Erythroblast (primary cell): ENCODE measurements around the gene PVALB.

Experiments used
- DNase-seq, 2 experiments: peaks; one replicate each; lab custom pipeline; 2025; lab: John Stamatoyannopoulos, UW
- GATA1 ChIP-seq: IDR thresholded peaks from 2 replicates; pipeline ENCODE4 v1.6.1; 2011; ENCODE audit warnings: low read depth, mild to moderate bottlenecking, control low read depth, low read length, moderate library complexity
- POLR2A ChIP-seq: IDR thresholded peaks from 2 replicates; pipeline ENCODE4 v1.6.1; 2011; ENCODE audit warnings: mild to moderate bottlenecking, low read length

PVALB gene

GRCh38 chr22:36790648-36791047, 26.2 kb downstream of the PVALB start:
- DNase-seq: peak; percentile 26 to 64
- TF ChIP-seq POLR2A (no peak), GATA1 (no peak)

- TF ChIP-seq POLR2A: no peak
- no peak for TF ChIP-seq GATA1
- DNase-seq: no peak
Observed at GRCh38 chr22:36787204-36787988, 29.4 kb downstream of the PVALB start.

GRCh38 chr22:36783743-36784142, 33.1 kb downstream of the PVALB start:
- no peak for DNase-seq
- TF ChIP-seq POLR2A: no peak
- TF ChIP-seq GATA1: no peak

- TF ChIP-seq POLR2A: no peak
- TF ChIP-seq GATA1: no peak
Observed at GRCh38 chr22:36781656-36782627, 34.9 kb downstream of the PVALB start.

GRCh38 chr22:36778020-36778419, 38.8 kb downstream of the PVALB start:
- TF ChIP-seq POLR2A: no peak
- no peak for TF ChIP-seq GATA1
- DNase-seq: no peak

More at GRCh38 chr22:36781656-36782627, 34.9 kb downstream of the PVALB start:
- DNase-seq: peak; percentile 74 to 84

- peak in 1 of 2 experiments; percentile 39 for DNase-seq
Observed at GRCh38 chr22:36776722-36777121, 40.1 kb downstream of the PVALB start.

GRCh38 chr22:36775964-36776669, 40.7 kb downstream of the PVALB start, which contains the start of gene IFT27:
Gene IFT27, minus strand, starts transcription at chr22:36776119. Its CDS starts 412 bp downstream, at chr22:36775707.
- peak; percentile 62 for TF ChIP-seq POLR2A
- peak; percentile 35 for TF ChIP-seq GATA1
- peak; percentile 99 to 100 for DNase-seq

More at GRCh38 chr22:36776722-36777121, 40.1 kb downstream of the PVALB start:
- TF ChIP-seq POLR2A: no peak

GRCh38 chr22:36775586-36775963, 41.3 kb downstream of the PVALB start:
- peak; percentile 43 to 50 for DNase-seq
- TF ChIP-seq GATA1: no peak

- TF ChIP-seq POLR2A (no peak), GATA1 (no peak)
- DNase-seq: peak; percentile 40 to 57
Observed at GRCh38 chr22:36773935-36774334, 42.9 kb downstream of the PVALB start.

- no peak for DNase-seq
- no peak for TF ChIP-seq GATA1
- TF ChIP-seq POLR2A: no peak
Observed at GRCh38 chr22:36772451-36772850, 44.4 kb downstream of the PVALB start.

- DNase-seq: no peak
- TF ChIP-seq POLR2A (no peak), GATA1 (no peak)
Observed at GRCh38 chr22:36771356-36772063, 45.3 kb downstream of the PVALB start.

- DNase-seq: no peak
- TF ChIP-seq GATA1 (no peak), POLR2A (no peak)
Observed at GRCh38 chr22:36770513-36771231, 46.2 kb downstream of the PVALB start.
